ENCODE measurements around the gene POU2F2. TPM values are rescaled to one million over a fixed set of nuclear protein-coding genes. Genes with fewer than 3 reads are reported as not detected.

Gene POU2F2
- total RNA-seq, 2 experiments from 2014 or later: 33.5 to 59.5 TPM

DNA sequence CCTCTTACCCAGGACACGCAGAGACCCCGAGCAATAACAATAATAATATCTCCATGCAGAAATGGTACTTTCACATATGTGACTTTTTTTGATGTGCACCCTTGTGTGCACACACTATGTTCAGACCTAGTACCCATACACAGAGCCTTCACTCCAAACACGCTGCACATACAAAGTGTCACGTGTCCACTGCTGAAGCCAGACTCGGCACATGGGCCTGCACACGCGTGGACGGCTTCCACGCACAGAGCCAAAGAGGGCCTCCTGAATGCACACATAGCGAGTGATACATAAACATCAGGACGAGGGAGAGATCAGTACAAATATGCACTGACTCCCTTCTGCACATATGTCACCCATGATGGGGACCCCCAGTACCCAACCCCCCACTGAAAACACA, 41.9 kb upstream of the POU2F2 start:
- CTCF ChIA-PET (ENCODE audit: unreplicated experiment): no interaction called here

DNA sequence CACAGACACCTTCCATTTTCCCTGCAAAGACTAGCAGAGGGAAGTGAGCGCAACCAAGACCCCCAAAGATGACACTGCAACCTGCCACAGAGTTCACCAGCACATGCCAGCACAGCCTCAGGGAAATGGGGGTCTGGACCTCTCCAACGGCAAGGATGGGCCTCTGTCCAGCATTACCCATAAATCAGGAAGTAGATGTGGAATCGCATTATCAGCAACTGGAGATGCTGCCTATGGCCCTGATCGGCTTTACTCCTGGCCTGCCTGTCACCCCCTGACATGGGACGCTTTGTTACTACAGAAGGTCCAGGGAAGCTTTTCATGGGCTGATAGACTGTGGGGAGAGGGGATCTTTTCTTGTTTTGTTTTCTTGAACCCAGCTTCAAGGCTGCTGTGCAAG, 41.4 kb upstream of the POU2F2 start:
- ChIA-PET POLR2A (no interaction called here), CTCF (ENCODE audit: unreplicated experiment) (no interaction called here)
- Histone ChIP-seq H3K36me3 (ENCODE audit: insufficient read depth, low read length) (no peaks in the 10 kb centered on the region), H3K4me2 (ENCODE audit: low read length) (no peak overlapping the region), H3K9me3 (ENCODE audit: low read length) (no peaks in the 10 kb centered on the region), H3K4me3 (ENCODE audit: low read depth, low read length, poor library complexity, severe bottlenecking) (no peak overlapping the region), H3K4me1 (ENCODE audit: insufficient read depth, low read length, poor library complexity, severe bottlenecking) (peaks cover 25% of the 10 kb centered on the region), H2AFZ (ENCODE audit: low read length) (no peak overlapping the region), H3K27ac (ENCODE audit: low read depth, low read length, poor library complexity, severe bottlenecking) (no peak overlapping the region), H3K79me2 (ENCODE audit: insufficient read depth, low read depth, low read length) (no peaks in the 10 kb centered on the region), H4K20me1 (ENCODE audit: insufficient read depth, low read length) (no peaks in the 10 kb centered on the region), H3K9me2 (ENCODE audit: insufficient read depth, low read length) (no peaks in the 10 kb centered on the region)
- TF ChIP-seq EZH2phosphoT487 (IDR thresholded peaks at IDR 0.05; ENCODE audit: borderline replicate concordance, low read depth, low read length): no peak
- TF ChIP-seq, protein P1, sequence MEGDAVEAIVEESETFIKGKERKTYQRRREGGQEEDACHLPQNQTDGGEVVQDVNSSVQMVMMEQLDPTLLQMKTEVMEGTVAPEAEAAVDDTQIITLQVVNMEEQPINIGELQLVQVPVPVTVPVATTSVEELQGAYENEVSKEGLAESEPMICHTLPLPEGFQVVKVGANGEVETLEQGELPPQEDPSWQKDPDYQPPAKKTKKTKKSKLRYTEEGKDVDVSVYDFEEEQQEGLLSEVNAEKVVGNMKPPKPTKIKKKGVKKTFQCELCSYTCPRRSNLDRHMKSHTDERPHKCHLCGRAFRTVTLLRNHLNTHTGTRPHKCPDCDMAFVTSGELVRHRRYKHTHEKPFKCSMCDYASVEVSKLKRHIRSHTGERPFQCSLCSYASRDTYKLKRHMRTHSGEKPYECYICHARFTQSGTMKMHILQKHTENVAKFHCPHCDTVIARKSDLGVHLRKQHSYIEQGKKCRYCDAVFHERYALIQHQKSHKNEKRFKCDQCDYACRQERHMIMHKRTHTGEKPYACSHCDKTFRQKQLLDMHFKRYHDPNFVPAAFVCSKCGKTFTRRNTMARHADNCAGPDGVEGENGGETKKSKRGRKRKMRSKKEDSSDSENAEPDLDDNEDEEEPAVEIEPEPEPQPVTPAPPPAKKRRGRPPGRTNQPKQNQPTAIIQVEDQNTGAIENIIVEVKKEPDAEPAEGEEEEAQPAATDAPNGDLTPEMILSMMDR (conservative IDR thresholded peaks at IDR 0.05; ENCODE audit: low read length): no peak
- intact Hi-C loops (cut with micrococcal nuclease; ENCODE audit: unreplicated experiment): no loop called here
- no peak for DNase-seq (ENCODE audit: low spot score)
- BruUV-seq (replicated peaks): no TSS peak

More for the DNA sequence above, 41.9 kb upstream of the POU2F2 start:
- H3K79me2 ChIP-seq (ENCODE audit: insufficient read depth, low read depth, low read length): no peaks in the 10 kb centered on the region
- H3K27ac ChIP-seq (ENCODE audit: low read depth, low read length, poor library complexity, severe bottlenecking): no peak overlapping the region
- no peak overlapping the region for H3K4me2 ChIP-seq (ENCODE audit: low read length)
- intact Hi-C loops (cut with micrococcal nuclease; ENCODE audit: unreplicated experiment): no loop called here
- peaks cover 25% of the 10 kb centered on the region for H3K4me1 ChIP-seq (ENCODE audit: insufficient read depth, low read length, poor library complexity, severe bottlenecking)
- no peak overlapping the region for H3K4me3 ChIP-seq (ENCODE audit: low read depth, low read length, poor library complexity, severe bottlenecking)
- no peak for DNase-seq (ENCODE audit: low spot score)
- POLR2A ChIA-PET: no interaction called here
- no peaks in the 10 kb centered on the region for H4K20me1 ChIP-seq (ENCODE audit: insufficient read depth, low read length)
- no peak for TF ChIP-seq EZH2phosphoT487 (IDR thresholded peaks at IDR 0.05; ENCODE audit: borderline replicate concordance, low read depth, low read length)
- TF ChIP-seq, protein P1 (conservative IDR thresholded peaks at IDR 0.05; ENCODE audit: low read length): no peak
- H3K9me2 ChIP-seq (ENCODE audit: insufficient read depth, low read length): no peaks in the 10 kb centered on the region
- H2AFZ ChIP-seq (ENCODE audit: low read length): no peak overlapping the region
- H3K36me3 ChIP-seq (ENCODE audit: insufficient read depth, low read length): no peaks in the 10 kb centered on the region
- H3K9me3 ChIP-seq (ENCODE audit: low read length): no peaks in the 10 kb centered on the region
- no TSS peak for BruUV-seq (replicated peaks)

DNA sequence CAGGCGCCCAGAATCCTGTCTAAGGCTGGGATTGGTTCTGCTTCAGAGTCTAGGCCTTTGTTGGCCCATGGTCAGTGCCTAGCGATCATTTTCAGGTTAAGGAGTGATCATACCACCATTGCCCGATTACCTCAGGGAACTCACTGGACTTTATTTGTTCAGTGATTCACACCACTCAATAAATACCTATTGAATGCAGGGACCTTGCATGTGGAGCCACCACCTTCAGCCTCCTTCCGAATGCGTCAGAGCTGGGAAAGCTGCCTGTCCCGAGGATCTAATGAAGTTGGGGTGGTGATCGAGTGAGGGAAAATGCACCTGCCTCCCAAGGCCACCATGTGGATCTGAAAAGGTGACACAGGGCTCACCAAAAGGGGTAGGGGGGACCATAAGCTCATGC, 40.0 kb upstream of the POU2F2 start:
- H3K4me2 ChIP-seq (ENCODE audit: low read length): no peak overlapping the region
- no peaks in the 10 kb centered on the region for H3K79me2 ChIP-seq (ENCODE audit: insufficient read depth, low read depth, low read length)
- CTCF ChIA-PET (ENCODE audit: unreplicated experiment): no interaction called here
- H3K4me3 ChIP-seq (ENCODE audit: low read depth, low read length, poor library complexity, severe bottlenecking): no peak overlapping the region
- DNase-seq (ENCODE audit: low spot score): no peak
- H2AFZ ChIP-seq (ENCODE audit: low read length): no peak overlapping the region
- no peaks in the 10 kb centered on the region for H3K36me3 ChIP-seq (ENCODE audit: insufficient read depth, low read length)
- POLR2A ChIA-PET: no interaction called here
- H3K4me1 ChIP-seq (ENCODE audit: insufficient read depth, low read length, poor library complexity, severe bottlenecking): peaks cover 10% of the 10 kb centered on the region
- no peaks in the 10 kb centered on the region for H3K9me2 ChIP-seq (ENCODE audit: insufficient read depth, low read length)
- TF ChIP-seq EZH2phosphoT487 (IDR thresholded peaks at IDR 0.05; ENCODE audit: borderline replicate concordance, low read depth, low read length): no peak
- TF ChIP-seq, protein P1 (conservative IDR thresholded peaks at IDR 0.05; ENCODE audit: low read length): no peak
- no peaks in the 10 kb centered on the region for H3K9me3 ChIP-seq (ENCODE audit: low read length)
- BruUV-seq (replicated peaks): no TSS peak
- H3K27ac ChIP-seq (ENCODE audit: low read depth, low read length, poor library complexity, severe bottlenecking): no peak overlapping the region
- intact Hi-C loops (cut with micrococcal nuclease; ENCODE audit: unreplicated experiment): no loop called here
- no peaks in the 10 kb centered on the region for H4K20me1 ChIP-seq (ENCODE audit: insufficient read depth, low read length)

Data from OCI-LY7 (cell line).